T-helper 1 cell treated with Interleukin-12 subunit alpha and Interleukin-12 subunit beta and Interleukin-4 antibody, amounts not matched to agents 30 μg/mL and 1 μg/mL, for 36 hours (primary cell): ENCODE data around the gene ARHGEF25.
"Not testable (repeated sequence)": the region's sequence is repeated elsewhere in the genome, so short reads cannot be mapped to it uniquely, and the experiment has no call there.

Experiments used
- H3K27ac Mint-ChIP-seq: one replicate; pipeline ENCODE4 v1.8.0; 2021; ENCODE audit warnings: mild to moderate bottlenecking, mixed read lengths
- H3K27me3 Mint-ChIP-seq: one replicate; pipeline ENCODE4 v1.8.0; 2021; ENCODE audit warnings: low read depth, mixed read lengths
- H3K36me3 Mint-ChIP-seq: one replicate; pipeline ENCODE4 v1.8.0; 2021; ENCODE audit warnings: low read depth, mixed read lengths
- H3K4me1 Mint-ChIP-seq: one replicate; pipeline ENCODE4 v1.8.0; 2021; ENCODE audit warnings: low read depth, mixed read lengths
- H3K4me3 Mint-ChIP-seq: one replicate; pipeline ENCODE4 v1.8.0; 2021; ENCODE audit warnings: mild to moderate bottlenecking, moderate library complexity, mixed read lengths
- H3K9me3 Mint-ChIP-seq: one replicate; pipeline ENCODE4 v1.8.0; 2021; ENCODE audit warnings: mixed read lengths

Gene ARHGEF25

DNA sequence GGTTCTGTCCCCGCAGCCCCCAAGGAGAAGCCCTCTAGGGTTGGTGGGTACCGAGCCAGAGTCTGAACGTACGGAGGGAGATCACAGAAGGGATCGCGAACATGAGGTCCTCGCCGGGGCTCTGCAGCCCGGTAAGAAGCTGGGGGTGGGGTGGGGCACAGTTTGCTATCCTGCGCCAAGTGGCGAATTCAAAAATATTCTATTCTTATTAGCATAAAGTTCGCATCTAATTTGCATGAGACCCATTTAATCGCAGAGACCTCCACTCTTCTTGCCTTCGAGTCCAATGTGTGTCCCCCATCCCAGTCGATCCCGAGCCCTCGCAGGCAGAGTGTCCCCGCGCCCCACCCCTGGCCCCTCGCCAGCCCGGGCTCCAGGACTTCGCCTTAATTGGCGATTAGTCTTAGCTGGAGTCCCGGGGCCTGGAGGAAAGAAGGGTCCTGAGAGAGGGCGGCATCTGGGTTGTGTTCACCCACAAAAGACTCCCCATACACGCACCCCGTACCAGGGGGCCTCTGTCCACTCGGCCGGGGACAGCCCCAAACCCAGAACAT is 604 bp upstream of the ARHGEF25 start:
- H3K36me3 Mint-ChIP-seq = peaks cover 7% of the 10 kb centered on the region
- H3K27ac Mint-ChIP-seq = no peak overlapping the region
- H3K9me3 Mint-ChIP-seq = no peaks in the 10 kb centered on the region

DNA sequence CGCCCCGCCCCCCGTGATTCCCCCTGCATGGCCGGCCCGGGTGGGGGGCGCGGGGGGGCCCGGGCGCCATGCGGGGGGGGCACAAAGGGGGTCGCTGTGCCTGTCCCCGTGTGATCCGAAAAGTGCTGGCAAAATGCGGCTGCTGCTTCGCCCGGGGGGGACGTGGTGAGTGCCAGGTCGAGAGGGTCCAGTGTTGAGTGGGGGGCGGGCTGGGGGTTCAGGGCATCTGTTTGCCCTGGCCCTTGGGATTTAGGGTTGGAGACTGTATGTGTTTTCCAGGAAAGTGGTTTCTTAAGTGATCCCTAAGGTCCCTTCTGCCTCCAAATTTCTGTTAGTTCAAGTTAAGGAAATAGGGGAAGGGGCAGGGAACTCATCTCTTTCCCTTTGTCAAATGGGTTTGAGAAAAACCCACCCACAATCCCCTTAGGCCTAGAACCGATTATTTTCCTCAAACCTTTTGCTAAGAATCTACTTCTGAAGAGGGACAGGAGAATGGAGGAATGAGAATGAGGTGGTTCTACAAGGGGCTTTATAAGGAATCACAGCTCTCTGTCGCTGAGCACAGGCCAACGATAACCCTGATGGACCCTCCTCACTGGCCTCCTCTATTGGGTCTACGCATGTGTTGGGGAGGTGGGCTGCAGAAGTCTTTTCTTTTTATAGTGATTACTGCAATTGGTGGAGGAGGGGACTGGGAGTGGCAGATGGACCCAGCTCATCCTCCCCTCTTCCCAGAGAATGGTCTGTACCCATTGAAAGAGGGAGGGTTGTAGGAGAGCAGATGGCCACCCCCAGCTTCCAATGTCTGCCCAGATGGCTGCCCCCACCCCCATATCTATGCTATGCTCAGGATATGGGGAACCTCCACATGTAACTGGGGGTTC is 834 bp downstream of the ARHGEF25 start:
- Mint-ChIP-seq H3K4me3 (peak overlapping the region; percentile 46), H3K27me3 (peaks cover 61% of the 10 kb centered on the region), H3K36me3 (peaks cover 3% of the 10 kb centered on the region), H3K9me3 (no peaks in the 10 kb centered on the region), H3K27ac (no peak overlapping the region), H3K4me1 (peaks cover 5% of the 10 kb centered on the region)

More for the DNA sequence above, 604 bp upstream of the ARHGEF25 start:
- peaks cover 50% of the 10 kb centered on the region for H3K27me3 Mint-ChIP-seq
- peaks cover 8% of the 10 kb centered on the region for H3K4me1 Mint-ChIP-seq
- H3K4me3 Mint-ChIP-seq = peak overlapping the region; percentile 79

GRCh38 chr12:57612711-57613426 is 1.6 kb downstream of the ARHGEF25 start:
- Mint-ChIP-seq H3K27me3 (peaks cover 69% of the 10 kb centered on the region), H3K4me1 (peaks cover 5% of the 10 kb centered on the region), H3K27ac (no peak overlapping the region), H3K9me3 (no peaks in the 10 kb centered on the region), H3K4me3 (no peak overlapping the region), H3K36me3 (peaks cover 2% of the 10 kb centered on the region)

- Mint-ChIP-seq H3K36me3 (peaks cover 2% of the 10 kb centered on the region), H3K4me1 (peaks cover 5% of the 10 kb centered on the region), H3K27ac (no peak overlapping the region), H3K27me3 (peaks cover 75% of the 10 kb centered on the region), H3K9me3 (no peaks in the 10 kb centered on the region), H3K4me3 (no peak overlapping the region)
These were observed 2.3 kb downstream of the ARHGEF25 start for GRCh38 chr12:57613427-57614109.

- peaks cover 83% of the 10 kb centered on the region for H3K27me3 Mint-ChIP-seq
- no peaks in the 10 kb centered on the region for H3K36me3 Mint-ChIP-seq
- no peak overlapping the region for H3K27ac Mint-ChIP-seq
- H3K4me3 Mint-ChIP-seq = no peak overlapping the region
- H3K9me3 Mint-ChIP-seq = no peaks in the 10 kb centered on the region
- H3K4me1 Mint-ChIP-seq = peaks cover 7% of the 10 kb centered on the region
These were observed 3.1 kb downstream of the ARHGEF25 start for GRCh38 chr12:57614178-57614947.

- H3K27me3 Mint-ChIP-seq = peaks cover 88% of the 10 kb centered on the region
- no peak overlapping the region for H3K27ac Mint-ChIP-seq
- H3K36me3 Mint-ChIP-seq = no peaks in the 10 kb centered on the region
- H3K4me3 Mint-ChIP-seq = no peak overlapping the region
- no peaks in the 10 kb centered on the region for H3K9me3 Mint-ChIP-seq
- peaks cover 8% of the 10 kb centered on the region for H3K4me1 Mint-ChIP-seq
These were observed 3.8 kb downstream of the ARHGEF25 start for GRCh38 chr12:57614948-57615500.

GRCh38 chr12:57615637-57616036 is 4.4 kb downstream of the ARHGEF25 start:
- H3K4me3 Mint-ChIP-seq = no peak overlapping the region
- H3K27me3 Mint-ChIP-seq = peaks cover 90% of the 10 kb centered on the region
- H3K27ac Mint-ChIP-seq = no peak overlapping the region
- H3K9me3 Mint-ChIP-seq = no peaks in the 10 kb centered on the region
- peaks cover 7% of the 10 kb centered on the region for H3K4me1 Mint-ChIP-seq
- H3K36me3 Mint-ChIP-seq = no peaks in the 10 kb centered on the region

- H3K4me3 Mint-ChIP-seq = no peak overlapping the region
- no peaks in the 10 kb centered on the region for H3K9me3 Mint-ChIP-seq
- no peak overlapping the region for H3K27ac Mint-ChIP-seq
- H3K36me3 Mint-ChIP-seq = no peaks in the 10 kb centered on the region
- peaks cover 16% of the 10 kb centered on the region for H3K4me1 Mint-ChIP-seq
- H3K27me3 Mint-ChIP-seq = peaks cover 95% of the 10 kb centered on the region
These were observed 5.3 kb downstream of the ARHGEF25 start for GRCh38 chr12:57616383-57617101.

GRCh38 chr12:57617942-57618341 is 6.7 kb downstream of the ARHGEF25 start:
- Mint-ChIP-seq H3K4me3 (no peak overlapping the region), H3K27ac (no peak overlapping the region), H3K9me3 (no peaks in the 10 kb centered on the region), H3K27me3 (peaks cover 97% of the 10 kb centered on the region), H3K4me1 (peaks cover 19% of the 10 kb centered on the region), H3K36me3 (peaks cover 1% of the 10 kb centered on the region)

DNA sequence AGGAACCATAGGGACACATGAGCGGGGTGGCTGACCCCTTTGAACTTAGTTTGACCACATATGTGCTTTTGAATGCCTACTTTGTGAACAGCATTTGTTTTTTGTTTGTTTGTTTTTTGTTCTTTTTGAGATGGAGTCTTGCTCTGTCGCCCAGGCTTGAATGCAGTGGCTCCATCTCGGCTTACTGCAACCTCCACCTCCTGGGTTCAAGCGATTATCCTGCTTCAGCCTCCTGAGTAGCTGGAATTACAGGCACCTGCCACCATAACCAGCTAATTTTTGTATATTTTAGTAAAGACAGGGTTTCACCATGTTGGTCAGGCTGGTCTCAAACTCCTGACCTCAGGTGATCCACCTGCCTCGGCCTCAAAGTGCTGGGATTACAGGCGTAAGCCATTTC is 7.2 kb downstream of the ARHGEF25 start:
- not testable (repeated sequence) for H3K36me3 Mint-ChIP-seq, H3K4me3 Mint-ChIP-seq, H3K27ac Mint-ChIP-seq, H3K9me3 Mint-ChIP-seq
- H3K27me3 Mint-ChIP-seq = peaks cover 97% of the 10 kb centered on the region
- peaks cover 19% of the 10 kb centered on the region for H3K4me1 Mint-ChIP-seq

DNA sequence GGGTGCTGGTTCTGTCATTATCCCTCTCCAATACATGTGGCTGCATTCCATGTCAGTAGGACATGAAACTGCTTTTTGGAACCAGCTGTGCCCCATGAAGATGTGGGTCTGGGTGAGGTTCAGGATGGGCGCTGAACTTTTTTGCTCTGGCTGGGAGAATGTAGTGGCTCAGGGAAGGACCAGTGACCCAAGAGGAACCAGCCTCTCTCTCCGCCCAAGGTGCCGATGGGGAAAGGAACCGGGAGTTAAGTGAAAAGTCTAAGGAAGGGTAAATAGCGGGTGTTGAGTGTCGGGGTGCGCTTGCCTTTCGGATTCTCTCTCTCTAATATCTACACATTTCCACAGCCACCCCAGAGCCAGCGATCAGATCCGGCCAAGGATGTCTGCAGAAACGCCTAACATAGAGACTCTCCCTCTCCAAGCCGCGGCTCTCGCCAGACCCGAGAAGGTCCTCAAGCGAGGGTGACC is 7.8 kb downstream of the ARHGEF25 start:
- Mint-ChIP-seq H3K9me3 (no peaks in the 10 kb centered on the region), H3K36me3 (peaks cover 1% of the 10 kb centered on the region), H3K27me3 (peaks cover 97% of the 10 kb centered on the region), H3K4me1 (peaks cover 19% of the 10 kb centered on the region), H3K4me3 (peak overlapping the region; percentile 50), H3K27ac (no peak overlapping the region)

- H3K4me1 Mint-ChIP-seq = peaks cover 19% of the 10 kb centered on the region
- H3K36me3 Mint-ChIP-seq = peaks cover 1% of the 10 kb centered on the region
- H3K27ac Mint-ChIP-seq = no peak overlapping the region
- peak overlapping the region; percentile 50 for H3K4me3 Mint-ChIP-seq
- peaks cover 97% of the 10 kb centered on the region for H3K27me3 Mint-ChIP-seq
- H3K9me3 Mint-ChIP-seq = no peaks in the 10 kb centered on the region
These were observed 8.4 kb downstream of the ARHGEF25 start for GRCh38 chr12:57619434-57620244.
